ELR (cell line): ENCODE measurements around the gene COMTD1.
A peak's percentile ranks its signal among the peaks of the same experiment; 100 is the strongest.
"Not testable (repeated sequence)": the region's sequence is repeated elsewhere in the genome, so short reads cannot be mapped to it uniquely, and the experiment has no call there.

Source experiments
- DNase-seq: peaks from one replicate; pipeline ENCODE4 v3.0.0-alpha.2; 2015; ENCODE audit warnings: low read depth

The COMTD1 gene

GRCh38 chr10:75223507-75223906 is 12.2 kb downstream of the COMTD1 start:
- no peak for DNase-seq

GRCh38 chr10:75221492-75221891 is 14.3 kb downstream of the COMTD1 start:
- not testable (repeated sequence) for DNase-seq

GRCh38 chr10:75220274-75220673 is 15.5 kb downstream of the COMTD1 start:
- DNase-seq, result no peak

- no peak for DNase-seq
These were observed 23.4 kb downstream of the COMTD1 start for GRCh38 chr10:75212343-75212742.

- DNase-seq, result peak; percentile 74
These were observed 24.6 kb downstream of the COMTD1 start for GRCh38 chr10:75211007-75211691.

- DNase-seq, result peak; percentile 90
These were observed 25.3 kb downstream of the COMTD1 start, which contains the start of gene VDAC2 for GRCh38 chr10:75210282-75211006. VDAC2 (plus strand) TSS chr10:75210796; CDS start chr10:75211159, 363 bp downstream.

- DNase-seq, result peak; percentile 80
These were observed 25.9 kb downstream of the COMTD1 start for GRCh38 chr10:75209921-75210281.

- DNase-seq, result no peak
These were observed 26.5 kb downstream of the COMTD1 start for GRCh38 chr10:75209086-75209920.

GRCh38 chr10:75208181-75208580 is 27.6 kb downstream of the COMTD1 start:
- DNase-seq, result peak; percentile 58

- no peak for DNase-seq
These were observed 28.0 kb downstream of the COMTD1 start for GRCh38 chr10:75207857-75208144.

GRCh38 chr10:75207079-75207856 is 28.5 kb downstream of the COMTD1 start:
- no peak for DNase-seq

- not testable (repeated sequence) for DNase-seq
These were observed 29.1 kb downstream of the COMTD1 start for GRCh38 chr10:75206638-75207037.

GRCh38 chr10:75205908-75206307 is 29.8 kb downstream of the COMTD1 start:
- no peak for DNase-seq

- no peak for DNase-seq
These were observed 32.0 kb downstream of the COMTD1 start for GRCh38 chr10:75203724-75204123.

GRCh38 chr10:75203046-75203620 is 32.6 kb downstream of the COMTD1 start:
- not testable (repeated sequence) for DNase-seq

- DNase-seq, result peak; percentile 49
These were observed 33.3 kb downstream of the COMTD1 start for GRCh38 chr10:75202321-75203045.

- no peak for DNase-seq
These were observed 33.9 kb downstream of the COMTD1 start for GRCh38 chr10:75201793-75202307.

- DNase-seq, result not testable (repeated sequence)
These were observed 35.8 kb downstream of the COMTD1 start for GRCh38 chr10:75199949-75200348.

- no peak for DNase-seq
These were observed 37.9 kb downstream of the COMTD1 start for GRCh38 chr10:75197906-75198305.

- no peak for DNase-seq
These were observed 38.7 kb downstream of the COMTD1 start for GRCh38 chr10:75197066-75197465.
